HG02884 (cell line): ENCODE measurements around the gene TPO.
"Not testable (repeated sequence)": the region's sequence is repeated elsewhere in the genome, so short reads cannot be mapped to it uniquely, and the experiment has no call there.

Source experiments
- ATAC-seq: cut with Tn5 transposase; IDR thresholded peaks from one replicate; pipeline ENCODE4 v1.9.1; 2021; ENCODE audit warnings: mild to moderate bottlenecking, moderate library complexity; ENCODE audit not compliant: unreplicated experiment

TPO gene

GRCh38 chr2:1498176-1498575, 84.9 kb downstream of the TPO start:
- no peak for ATAC-seq

- ATAC-seq, result no peak
These were observed 86.0 kb downstream of the TPO start for GRCh38 chr2:1499033-1499795.

GRCh38 chr2:1501038-1501851, 88.0 kb downstream of the TPO start:
- ATAC-seq, result no peak

GRCh38 chr2:1501991-1502390, 88.7 kb downstream of the TPO start:
- ATAC-seq, result no peak

- no peak for ATAC-seq
These were observed 89.6 kb downstream of the TPO start for GRCh38 chr2:1502891-1503304.

GRCh38 chr2:1503471-1504310, 90.4 kb downstream of the TPO start:
- ATAC-seq, result no peak

GRCh38 chr2:1504311-1504750, 91.1 kb downstream of the TPO start:
- no peak for ATAC-seq

- no peak for ATAC-seq
These were observed 91.8 kb downstream of the TPO start for GRCh38 chr2:1505031-1505441.

GRCh38 chr2:1509271-1510065, 96.2 kb downstream of the TPO start:
- ATAC-seq, result no peak

GRCh38 chr2:1510176-1510575, 96.9 kb downstream of the TPO start:
- ATAC-seq, result no peak

- ATAC-seq, result no peak
These were observed 98.2 kb downstream of the TPO start for GRCh38 chr2:1511455-1511854.

GRCh38 chr2:1512321-1513289, 99.3 kb downstream of the TPO start:
- no peak for ATAC-seq

GRCh38 chr2:1514391-1515072, 101.3 kb downstream of the TPO start:
- ATAC-seq, result no peak

GRCh38 chr2:1515073-1515430, 101.8 kb downstream of the TPO start:
- no peak for ATAC-seq

GRCh38 chr2:1515986-1516797, 102.9 kb downstream of the TPO start:
- no peak for ATAC-seq

GRCh38 chr2:1516798-1517060, 103.5 kb downstream of the TPO start:
- ATAC-seq, result no peak

GRCh38 chr2:1517291-1517690, 104.0 kb downstream of the TPO start:
- not testable (repeated sequence) for ATAC-seq

GRCh38 chr2:1517786-1518185, 104.5 kb downstream of the TPO start:
- ATAC-seq, result no peak
